ENCODE measurements around the gene CERK. TPM values are rescaled to one million over a fixed set of nuclear protein-coding genes. Genes with fewer than 3 reads are reported as not detected.
A peak's percentile ranks its signal among the peaks of the same experiment; 100 is the strongest.

CERK gene
- total and polyA plus RNA-seq, 11 donors, result 17.8 to 125 (median 72.3) TPM

- no peak for DNase-seq
- H3K4me3 ChIP-seq, result no peak overlapping the region
- no peaks in the 10 kb centered on the region for H3K9me3 ChIP-seq
- H3K4me1 ChIP-seq, result no peaks in the 10 kb centered on the region
- 92 to 96% (median 92%) methylated on average over 19 to 24 of the region's 24 CpGs for WGBS, 4 donors
- intact Hi-C loops (cut with DNase I), result loop anchor here in 1 of 10 donors (10.0 kb wide), 1 partner anchor 343 kb away; no protein-coding TSS in a partner anchor
- ATAC-seq, result no peak
- no peaks in the 10 kb centered on the region for H3K27me3 ChIP-seq
- TF ChIP-seq POLR2A (IDR thresholded peaks at IDR 0.05) (no peak), CTCF (IDR thresholded peaks at IDR 0.05) (no peak)
- H3K27ac ChIP-seq, result no peak overlapping the region
- H3K36me3 ChIP-seq, result peaks cover 2 to 97% (median 97%) of the 10 kb centered on the region in 9 donors
These were observed 40.1 kb downstream of the CERK start for GRCh38 chr22:46697811-46698515.

GRCh38 chr22:46696614-46697013 lies 41.4 kb downstream of the CERK start:
- WGBS, 4 donors, result 87 to 91% (median 88%) methylated on average over 10 of the region's 10 CpGs
- H3K36me3 ChIP-seq, result peaks cover 2 to 100% (median 98%) of the 10 kb centered on the region in 9 donors
- DNase-seq (no peak), ATAC-seq (no peak)
- intact Hi-C loops (cut with DNase I), result loop anchor here in 1 of 10 donors (10.0 kb wide), 1 partner anchor 342 kb away; no protein-coding TSS in a partner anchor
- H3K9me3 ChIP-seq, result no peaks in the 10 kb centered on the region
- H3K27me3 ChIP-seq, result no peaks in the 10 kb centered on the region
- no peaks in the 10 kb centered on the region for H3K4me1 ChIP-seq
- H3K27ac ChIP-seq, result no peak overlapping the region
- TF ChIP-seq CTCF (IDR thresholded peaks at IDR 0.05) (no peak), POLR2A (IDR thresholded peaks at IDR 0.05) (no peak)
- no peak overlapping the region for H3K4me3 ChIP-seq

- H3K27me3 ChIP-seq, result no peaks in the 10 kb centered on the region
- no peak for TF ChIP-seq CTCF (IDR thresholded peaks at IDR 0.05)
- no peak for TF ChIP-seq POLR2A (IDR thresholded peaks at IDR 0.05)
- H3K36me3 ChIP-seq, result peaks cover 2 to 100% (median 98%) of the 10 kb centered on the region in 9 donors
- no peak overlapping the region for H3K4me3 ChIP-seq
- no peaks in the 10 kb centered on the region for H3K4me1 ChIP-seq
- WGBS, 4 donors, result 79 to 93% (median 81%) methylated on average over 5 to 11 of the region's 11 CpGs
- DNase-seq (no peak), ATAC-seq (peak in 3 of 4 donors; percentile 2 to 8 (median 8))
- intact Hi-C loops (cut with DNase I), result loop anchor here in 1 of 10 donors (10.0 kb wide), 1 partner anchor 341 kb away; no protein-coding TSS in a partner anchor
- H3K27ac ChIP-seq, result no peak overlapping the region
- no peaks in the 10 kb centered on the region for H3K9me3 ChIP-seq
These were observed 41.9 kb downstream of the CERK start for GRCh38 chr22:46696229-46696518.

DNA sequence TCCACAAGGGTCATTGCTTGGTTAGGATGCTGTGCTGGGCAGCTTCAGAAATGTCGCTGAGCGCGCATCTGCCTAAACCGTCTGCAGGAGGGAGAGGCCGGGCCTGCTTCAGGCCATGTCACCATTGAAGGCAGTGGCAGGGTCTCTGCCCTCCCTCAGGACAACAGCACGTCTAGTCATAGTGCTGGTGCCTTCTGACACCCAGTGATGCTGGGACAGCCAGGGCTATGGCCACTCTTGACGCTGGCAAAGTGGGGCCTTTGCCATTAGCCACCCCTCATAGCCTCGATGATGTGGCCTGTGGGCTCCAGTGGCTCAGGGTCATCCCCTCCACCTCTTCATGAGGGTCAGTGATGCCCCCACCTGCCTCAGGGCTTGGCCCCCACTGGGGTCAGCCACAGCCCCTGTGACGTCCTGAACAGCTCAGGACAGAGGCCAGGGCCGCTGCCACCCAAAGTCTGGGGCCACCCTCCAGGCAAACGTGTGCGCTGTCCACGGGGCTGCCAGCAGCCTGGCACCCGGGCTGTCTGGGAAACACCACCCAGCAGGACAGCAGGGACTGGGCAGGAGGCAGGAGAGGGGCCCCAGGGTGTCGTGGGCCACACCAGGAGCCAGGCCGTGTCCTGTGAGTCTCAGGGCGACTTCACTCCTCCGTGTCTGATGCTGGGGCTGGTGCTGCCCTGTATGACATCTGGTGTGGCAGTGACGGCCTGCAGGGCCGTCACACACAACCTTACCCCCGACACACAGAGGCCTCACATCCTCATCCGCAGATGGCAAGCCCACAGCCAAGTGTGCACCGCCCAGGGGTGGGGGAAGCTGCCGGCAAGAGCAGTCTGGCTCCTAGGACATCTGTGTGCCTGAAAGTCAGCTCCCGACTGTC lies 42.5 kb downstream of the CERK start:
- 76 to 92% (median 79%) methylated on average over 12 to 25 of the region's 25 CpGs for WGBS, 4 donors
- Histone ChIP-seq H3K4me3 (no peak overlapping the region), H3K9me3 (no peaks in the 10 kb centered on the region), H3K27ac (no peak overlapping the region), H3K27me3 (no peaks in the 10 kb centered on the region), H3K4me1 (no peaks in the 10 kb centered on the region), H3K36me3 (peaks cover 2 to 100% (median 98%) of the 10 kb centered on the region in 9 donors)
- DNase-seq (no peak), ATAC-seq (peak in 3 of 4 donors; percentile 5 to 19 (median 8))
- TF ChIP-seq CTCF (IDR thresholded peaks at IDR 0.05) (no peak), POLR2A (IDR thresholded peaks at IDR 0.05) (no peak)
- intact Hi-C loops (cut with DNase I), result loop anchor here in 3 of 10 donors (2.0 to 10.0 kb wide), 3 partner anchors 15 to 341 kb away; no protein-coding TSS in a partner anchor

Measured in heart left ventricle (tissue), 16 donors.